GM12878 (cell line): ENCODE results near the gene ATAD3A. TPM values are rescaled to one million over a fixed set of nuclear protein-coding genes. Genes with fewer than 3 reads are reported as not detected.

Experiments
- ATAC-seq: fragments of 200-7000 bp; cut with Tn5 transposase; 3 replicates; pipeline ENCODE4 v1.9.1; 2020; ENCODE audit warnings: mild to moderate bottlenecking, moderate library complexity
- BruUV-seq: library from RNA; stranded (reverse); fragments of 400-500 nt; replicated peaks from 2 replicates; lab custom pipeline; 2021; lab: Mats Ljungman, UMichigan
- CTCF ChIA-PET: fragments of 300-600 bp; sonication (Branson Sonifier 250); formaldehyde crosslinking; extraction: SDS; loops from one replicate; lab custom pipeline; 2021; ENCODE audit warnings: inconsistent platforms; lab: Yijun Ruan, JAX
- POLR2A ChIA-PET: fragments of 350-600 bp; formaldehyde crosslinking; extraction: SDS; loops from one replicate; lab custom pipeline; 2021; ENCODE audit warnings: inconsistent platforms; lab: Charles Lee
- RAD21 ChIA-PET: fragments of 300-600 bp; sonication (Branson Sonifier 250); formaldehyde crosslinking; loops from one replicate; lab custom pipeline; 2023; ENCODE audit warnings: antibody characterized with exemption; ENCODE audit not compliant: unreplicated experiment; lab: Charles Lee
- SMC1A ChIA-PET: fragments of 300-600 bp; sonication (Branson Sonifier 250); formaldehyde crosslinking; loops from one replicate; lab custom pipeline; 2023; ENCODE audit not compliant: unreplicated experiment, uncharacterized antibody; lab: Charles Lee
- DNase-seq: peaks from one replicate; pipeline ENCODE4 v3.0.0-alpha.2; 2011; ENCODE audit warnings: low read depth, low spot score
- FAIRE-seq: peaks from 3 replicates; lab custom pipeline; 2011; peaks lifted over from hg19 to GRCh38; lab: Jason Lieb, UNC
- H2AFZ ChIP-seq: 2 replicates; pipeline ENCODE4 v1.6.0; 2011; ENCODE audit warnings: low read depth, low read length, control low read depth; ENCODE audit not compliant: control insufficient read depth
- H3K27ac ChIP-seq: 2 replicates; pipeline ENCODE4 v1.5.1; 2011; ENCODE audit warnings: control low read depth; ENCODE audit not compliant: control insufficient read depth, insufficient read depth
- H3K27me3 ChIP-seq, 2 experiments: replicated peaks in 1 of 2; 2 replicates each; pipeline versions ENCODE4 v1.6.0 to v1.6.1; 2011; ENCODE audit warnings: low read length in 1 of 2; ENCODE audit not compliant: control insufficient read depth in 2 of 2, insufficient read depth in 2 of 2
- H3K36me3 ChIP-seq, 2 experiments: 2 replicates each; pipeline ENCODE4 v1.5.1; 2011; ENCODE audit warnings: low read length in 1 of 2; ENCODE audit not compliant: control insufficient read depth in 2 of 2, insufficient read depth in 2 of 2
- H3K4me1 ChIP-seq: 2 replicates; pipeline ENCODE4 v1.6.1; 2011; ENCODE audit warnings: mild to moderate bottlenecking, low read length, moderate library complexity, mixed read lengths; ENCODE audit not compliant: control insufficient read depth, insufficient read depth
- H3K4me2 ChIP-seq: 2 replicates; pipeline ENCODE4 v1.6.0; 2011; ENCODE audit warnings: control low read depth; ENCODE audit not compliant: control insufficient read depth, insufficient read depth
- H3K4me3 ChIP-seq: fragments of 200-600 bp; sonication (generic); 2 replicates; pipeline ENCODE4 v1.5.1; 2016
- H3K79me2 ChIP-seq: 2 replicates; pipeline ENCODE4 v1.6.0; 2011; ENCODE audit warnings: low read length; ENCODE audit not compliant: control insufficient read depth, insufficient read depth
- H3K9ac ChIP-seq: 2 replicates; pipeline ENCODE4 v1.8.0; 2011; ENCODE audit warnings: low read length, control low read depth, mixed read lengths; ENCODE audit not compliant: control insufficient read depth, insufficient read depth
- H3K9me3 ChIP-seq: replicated peaks from 3 replicates; pipeline ENCODE4 v1.5.1; 2011; ENCODE audit warnings: mild to moderate bottlenecking, low read length; ENCODE audit not compliant: control insufficient read depth, insufficient read depth
- H4K20me1 ChIP-seq: 2 replicates; pipeline ENCODE4 v1.6.0; 2011; ENCODE audit not compliant: control insufficient read depth, insufficient read depth
- BHLHE40 ChIP-seq, 2 experiments: fragments of 450-650 bp in 1 of 2; IDR thresholded peaks; 2 replicates each; pipeline ENCODE4 v1.6.1; 2011 to 2017; ENCODE audit warnings: low read depth in 2 of 2, borderline replicate concordance in 1 of 2, improper control_type of control experiment in 1 of 2, low read length in 1 of 2, mild to moderate bottlenecking in 1 of 2
- ESRRA ChIP-seq: IDR thresholded peaks from 2 replicates; pipeline ENCODE4 v1.6.1; 2012; ENCODE audit warnings: mild to moderate bottlenecking, low read length, improper control_type of control experiment
- HDAC2 ChIP-seq: fragments of 200-600 bp; sonication (generic); IDR thresholded peaks from 2 replicates; pipeline ENCODE4 v1.6.1; 2017
- MTA3 ChIP-seq: IDR thresholded peaks from 2 replicates; pipeline ENCODE4 v1.6.1; 2012; ENCODE audit warnings: low read length, inconsistent platforms, borderline replicate concordance
- RAD51 ChIP-seq: fragments of 450-650 bp; IDR thresholded peaks from 2 replicates; pipeline ENCODE4 v1.6.1; 2016; ENCODE audit warnings: moderate library complexity, mild to moderate bottlenecking, inconsistent platforms
- SMARCA5 ChIP-seq: fragments of 450-650 bp; IDR thresholded peaks from 2 replicates; pipeline ENCODE4 v1.6.1; 2017; ENCODE audit warnings: mild to moderate bottlenecking
- WGBS: methylation state at CpG from one replicate; pipeline ENCODE4 v1.1.6; 2016; ENCODE audit warnings: low lambda C conversion rate; ENCODE audit not compliant: insufficient replicate concordance, insufficient coverage; ENCODE audit errors: missing lambda C conversion rate; 5-methylcytosine and 5-hydroxymethylcytosine counted together
- in situ Hi-C: fragments of 300-500 bp; cut with MboI; formaldehyde crosslinking; loops from 9 replicates; pipeline ENCODE4 v1.14.3; 2018; ENCODE audit warnings: mixed read lengths
- intact Hi-C: fragments of 100-400 bp; cut with micrococcal nuclease; formaldehyde crosslinking; loops from one replicate; pipeline ENCODE4 v1.14.2; 2022; ENCODE audit not compliant: unreplicated experiment
- polyA plus RNA-seq, 11 experiments: library from polyadenylated mRNA; depleted of rRNA in 4 of 11; unstranded in 6 of 11; stranded (reverse) in 5 of 11; fragments of >200 nt; fragmentation: Nextera tagmentation in 4 of 11; fragmentation: Illumina TruSeq in 1 of 11; extraction: Ambion mirVana in 4 of 11; extraction: Trizol in 1 of 11; gene quantifications; 1 replicate in 1 of 11; 2 replicates in 10 of 11; pipeline versions ENCODE4 v1.2.1 to v1.2.3, GENCODE V29; 2011 to 2016; ENCODE audit warnings: inconsistent platforms in 2 of 11, missing spikeins in 2 of 11, low read depth in 1 of 11
- total RNA-seq, 4 experiments: library from RNA; depleted of rRNA in 3 of 4; stranded (reverse); fragments of >200 nt in 3 of 4; fragmentation: Illumina TruSeq in 1 of 4; extraction: Trizol in 1 of 4; gene quantifications; 2 replicates each; pipeline versions ENCODE4 v1.2.1 to v1.2.3, GENCODE V29; 2013 to 2021
- TF ChIP-seq, protein P1 (sequence below): fragments of 450-650 bp; IDR thresholded peaks from 2 replicates; pipeline ENCODE4 v1.6.1; 2017; ENCODE audit warnings: mild to moderate bottlenecking

ATAD3A gene
- total and polyA plus RNA-seq, 10 of the 15 experiments (the other 5 are each of a cell fraction or from before 2014, with no cell fraction given) = 0.05 to 93.5 (median 38.9) TPM

DNA sequence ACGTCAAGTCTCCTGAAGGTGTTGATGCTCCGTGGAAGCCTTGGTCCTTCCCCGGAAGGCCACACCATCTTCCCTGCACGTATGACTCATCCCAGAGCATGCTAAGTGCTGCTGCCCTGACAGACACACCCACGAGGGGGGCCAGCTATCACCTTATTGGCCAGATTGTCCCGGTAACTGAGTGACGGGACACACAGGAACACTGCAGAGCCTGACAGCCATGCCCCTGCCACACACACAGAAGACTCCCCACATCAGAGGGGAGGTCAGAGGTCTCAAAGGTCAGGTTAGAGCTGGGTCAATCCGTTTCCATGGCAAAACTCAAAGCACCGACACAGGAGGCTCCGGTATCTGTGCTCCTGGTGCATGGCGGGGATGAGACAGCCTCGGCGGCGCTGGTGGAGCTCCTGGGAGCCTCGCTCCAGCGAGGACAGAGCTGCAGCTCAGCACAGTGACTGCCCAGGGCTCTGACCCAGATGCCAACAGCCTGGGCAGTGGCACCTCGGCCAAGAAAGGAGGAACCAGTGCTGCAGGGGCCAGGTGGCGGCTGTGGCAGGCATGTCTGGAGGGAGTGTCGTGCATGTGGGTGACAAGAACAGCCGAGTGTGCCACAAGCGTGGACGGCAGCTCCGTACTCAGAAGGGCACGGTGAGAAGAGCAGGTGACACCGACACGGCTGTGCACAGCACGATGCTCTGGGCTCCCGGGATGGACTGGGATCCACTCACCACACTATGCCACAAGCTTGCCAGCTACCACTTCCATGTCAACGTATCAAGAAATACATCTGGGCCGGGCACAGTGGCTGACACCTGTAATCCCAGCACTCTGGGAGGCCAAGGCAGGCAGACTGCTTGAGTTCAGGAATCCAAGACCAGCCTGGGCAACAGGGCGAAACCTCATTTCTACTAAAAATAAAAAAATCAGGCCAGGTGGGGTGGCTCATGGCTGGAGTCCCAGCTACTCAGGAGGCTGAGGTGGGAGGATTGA lies 43.3 kb downstream of the ATAD3A start:
- DNase-seq = no peak
- no peak overlapping the region for H3K4me2 ChIP-seq
- ChIA-PET POLR2A (interaction anchor here (0.7 kb wide), 1 partner anchor 16 kb away, joined by 3 read pairs; no protein-coding TSS in a partner anchor), CTCF (no interaction called here), RAD21 (no interaction called here), SMC1A (no interaction called here)
- H4K20me1 ChIP-seq = no peaks in the 10 kb centered on the region
- H3K4me1 ChIP-seq = no peaks in the 10 kb centered on the region
- no peak overlapping the region for H3K4me3 ChIP-seq
- in situ Hi-C loops = no loop called here
- H3K79me2 ChIP-seq = no peaks in the 10 kb centered on the region
- BruUV-seq = no TSS peak
- no peak overlapping the region for H2AFZ ChIP-seq
- H3K27ac ChIP-seq = no peak overlapping the region
- no peaks in the 10 kb centered on the region for H3K27me3 ChIP-seq
- ATAC-seq = no peak
- H3K9me3 ChIP-seq = no peaks in the 10 kb centered on the region
- TF ChIP-seq HDAC2 = no peak
- TF ChIP-seq RAD51 = no peak
- no peak for TF ChIP-seq MTA3
- no peak for TF ChIP-seq BHLHE40 (IDR thresholded peaks at IDR 0.05; ENCODE audit: borderline replicate concordance in 1 of 2, low read depth in 2 of 2, low read length in 1 of 2)
- TF ChIP-seq, protein P1, sequence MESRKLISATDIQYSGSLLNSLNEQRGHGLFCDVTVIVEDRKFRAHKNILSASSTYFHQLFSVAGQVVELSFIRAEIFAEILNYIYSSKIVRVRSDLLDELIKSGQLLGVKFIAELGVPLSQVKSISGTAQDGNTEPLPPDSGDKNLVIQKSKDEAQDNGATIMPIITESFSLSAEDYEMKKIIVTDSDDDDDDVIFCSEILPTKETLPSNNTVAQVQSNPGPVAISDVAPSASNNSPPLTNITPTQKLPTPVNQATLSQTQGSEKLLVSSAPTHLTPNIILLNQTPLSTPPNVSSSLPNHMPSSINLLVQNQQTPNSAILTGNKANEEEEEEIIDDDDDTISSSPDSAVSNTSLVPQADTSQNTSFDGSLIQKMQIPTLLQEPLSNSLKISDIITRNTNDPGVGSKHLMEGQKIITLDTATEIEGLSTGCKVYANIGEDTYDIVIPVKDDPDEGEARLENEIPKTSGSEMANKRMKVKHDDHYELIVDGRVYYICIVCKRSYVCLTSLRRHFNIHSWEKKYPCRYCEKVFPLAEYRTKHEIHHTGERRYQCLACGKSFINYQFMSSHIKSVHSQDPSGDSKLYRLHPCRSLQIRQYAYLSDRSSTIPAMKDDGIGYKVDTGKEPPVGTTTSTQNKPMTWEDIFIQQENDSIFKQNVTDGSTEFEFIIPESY = no peak
- TF ChIP-seq ESRRA = no peak
- no peak for TF ChIP-seq SMARCA5
- H3K9ac ChIP-seq = no peak overlapping the region
- no peak for FAIRE-seq
- intact Hi-C loops = no loop called here
- peaks cover under 1 to 1% of the 10 kb centered on the region in 2 experiments; a peak in 3 of 4 replicates for H3K36me3 ChIP-seq
- 88% methylated on average over 31 of the region's 31 CpGs for WGBS
